Activated naive CD8-positive, alpha-beta T cell treated with anti-CD3 and anti-CD28 coated beads, Interleukin-2, amount 10 ng/mL, durations not matched to agents 7 days and 5 days (primary cell): ENCODE results near the gene TSC22D1. TPM values are rescaled to one million over a fixed set of nuclear protein-coding genes. Genes with fewer than 3 reads are reported as not detected.
"Not testable (repeated sequence)": the region's sequence is repeated elsewhere in the genome, so short reads cannot be mapped to it uniquely, and the experiment has no call there.

Source experiments
- ATAC-seq: fragments of 150-1000 bp; cut with Tn5 transposase; one replicate; pipeline ENCODE4 v1.10.0; 2021; ENCODE audit warnings: low read depth, moderate library complexity
- POLR2A ChIA-PET: fragments of 350-600 bp; sonication (Branson Sonifier 250); formaldehyde crosslinking; loops from one replicate; lab custom pipeline; 2021; ENCODE audit warnings: antibody characterized with exemption; lab: Charles Lee
- DNase-seq: peaks from one replicate; pipeline ENCODE4 v3.0.0; 2021
- H3K27ac Mint-ChIP-seq: one replicate; pipeline ENCODE4 v1.8.0; 2022; ENCODE audit warnings: mild to moderate bottlenecking, mixed read lengths
- H3K27me3 Mint-ChIP-seq: one replicate; pipeline ENCODE4 v1.8.0; 2022; ENCODE audit warnings: mild to moderate bottlenecking, moderate library complexity, mixed read lengths
- H3K36me3 Mint-ChIP-seq: one replicate; pipeline ENCODE4 v1.8.0; 2021; ENCODE audit warnings: mild to moderate bottlenecking, mixed read lengths
- H3K4me1 Mint-ChIP-seq: one replicate; pipeline ENCODE4 v1.8.0; 2021; ENCODE audit warnings: mixed read lengths
- H3K4me3 Mint-ChIP-seq: one replicate; pipeline ENCODE4 v1.8.0; 2022; ENCODE audit warnings: mild to moderate bottlenecking, moderate library complexity, mixed read lengths
- H3K9me3 Mint-ChIP-seq: one replicate; pipeline ENCODE4 v1.8.0; 2021; ENCODE audit warnings: mixed read lengths
- total RNA-seq, 2 experiments: library from RNA; stranded (reverse); gene quantifications; one replicate each; pipeline ENCODE4 v1.2.3, GENCODE V29; 2021

TSC22D1 gene
- total RNA-seq, 2 experiments from 2014 or later, result 21.8 to 27.0 TPM

GRCh38 chr13:44583137-44583536, 7.0 kb upstream of the TSC22D1 start:
- no peak overlapping the region for H3K4me3 Mint-ChIP-seq
- no peak for ATAC-seq
- H3K4me1 Mint-ChIP-seq, result peaks cover 4% of the 10 kb centered on the region
- no peak overlapping the region for H3K27ac Mint-ChIP-seq
- peaks cover 15% of the 10 kb centered on the region for H3K27me3 Mint-ChIP-seq
- POLR2A ChIA-PET, result no interaction called here
- DNase-seq, result no peak
- H3K36me3 Mint-ChIP-seq, result peaks cover 1% of the 10 kb centered on the region
- no peaks in the 10 kb centered on the region for H3K9me3 Mint-ChIP-seq

GRCh38 chr13:44578067-44578400, 1.9 kb upstream of the TSC22D1 start:
- H3K9me3 Mint-ChIP-seq, result no peaks in the 10 kb centered on the region
- peak overlapping the region; percentile 73 for H3K27ac Mint-ChIP-seq
- peaks cover 27% of the 10 kb centered on the region for H3K4me1 Mint-ChIP-seq
- peak overlapping the region; percentile 95 for H3K4me3 Mint-ChIP-seq
- DNase-seq (no peak), ATAC-seq (no peak)
- H3K27me3 Mint-ChIP-seq, result peaks cover 7% of the 10 kb centered on the region
- POLR2A ChIA-PET, result interaction anchor here (0.5 kb wide), 1 partner anchor 18 kb away, joined by 6 read pairs; no protein-coding TSS in a partner anchor
- peaks cover 10% of the 10 kb centered on the region for H3K36me3 Mint-ChIP-seq

GRCh38 chr13:44577236-44578066, 1.3 kb upstream of the TSC22D1 start:
- Mint-ChIP-seq H3K27ac (peak overlapping the region; percentile 94), H3K36me3 (peaks cover 13% of the 10 kb centered on the region), H3K4me3 (peak overlapping the region; percentile 95), H3K4me1 (peaks cover 31% of the 10 kb centered on the region), H3K27me3 (peaks cover 7% of the 10 kb centered on the region), H3K9me3 (no peaks in the 10 kb centered on the region)
- POLR2A ChIA-PET, result no interaction called here
- peak; percentile 95 for DNase-seq
- ATAC-seq, result peak; percentile 71

GRCh38 chr13:44576351-44577235, 463 bp upstream of the TSC22D1 start:
- H3K27ac Mint-ChIP-seq, result peak overlapping the region; percentile 94
- ATAC-seq (peak; percentile 40), DNase-seq (no peak)
- peaks cover 7% of the 10 kb centered on the region for H3K27me3 Mint-ChIP-seq
- peaks cover 35% of the 10 kb centered on the region for H3K4me1 Mint-ChIP-seq
- no peaks in the 10 kb centered on the region for H3K9me3 Mint-ChIP-seq
- H3K36me3 Mint-ChIP-seq, result peaks cover 15% of the 10 kb centered on the region
- peak overlapping the region; percentile 95 for H3K4me3 Mint-ChIP-seq
- POLR2A ChIA-PET, result interaction anchor here (0.7 to 1.4 kb wide), 2 partner anchors 301 to 341 kb away, joined by 3 read pairs; no protein-coding TSS in a partner anchor

GRCh38 chr13:44575035-44575434, 1.1 kb downstream of the TSC22D1 start:
- Mint-ChIP-seq H3K36me3 (peaks cover 15% of the 10 kb centered on the region), H3K4me1 (peaks cover 35% of the 10 kb centered on the region), H3K27ac (peak overlapping the region; percentile 92), H3K9me3 (no peaks in the 10 kb centered on the region), H3K27me3 (peaks cover 7% of the 10 kb centered on the region), H3K4me3 (peak overlapping the region; percentile 94)
- POLR2A ChIA-PET, result interaction anchor here (1.4 kb wide), 1 partner anchor 343 kb away, joined by 3 read pairs; no protein-coding TSS in a partner anchor
- ATAC-seq (no peak), DNase-seq (no peak)

- Mint-ChIP-seq H3K36me3 (peaks cover 15% of the 10 kb centered on the region), H3K4me1 (peaks cover 35% of the 10 kb centered on the region), H3K9me3 (no peaks in the 10 kb centered on the region), H3K27me3 (peaks cover 4% of the 10 kb centered on the region), H3K4me3 (no peak overlapping the region), H3K27ac (no peak overlapping the region)
- DNase-seq (no peak), ATAC-seq (no peak)
- POLR2A ChIA-PET, result no interaction called here
These were observed 1.7 kb downstream of the TSC22D1 start for GRCh38 chr13:44574466-44574855.

GRCh38 chr13:44573790-44574465, 2.2 kb downstream of the TSC22D1 start:
- Mint-ChIP-seq H3K9me3 (no peaks in the 10 kb centered on the region), H3K27ac (peak overlapping the region; percentile 30), H3K36me3 (peaks cover 18% of the 10 kb centered on the region), H3K4me3 (no peak overlapping the region), H3K4me1 (peaks cover 37% of the 10 kb centered on the region), H3K27me3 (peaks cover 4% of the 10 kb centered on the region)
- DNase-seq (no peak), ATAC-seq (no peak)
- POLR2A ChIA-PET, result no interaction called here

GRCh38 chr13:44573071-44573470, 3.1 kb downstream of the TSC22D1 start:
- Mint-ChIP-seq H3K9me3 (no peaks in the 10 kb centered on the region), H3K27ac (no peak overlapping the region), H3K4me3 (no peak overlapping the region), H3K36me3 (peaks cover 18% of the 10 kb centered on the region), H3K4me1 (peaks cover 36% of the 10 kb centered on the region), H3K27me3 (no peaks in the 10 kb centered on the region)
- ATAC-seq (no peak), DNase-seq (no peak)
- POLR2A ChIA-PET, result no interaction called here

GRCh38 chr13:44566601-44567000, 9.5 kb downstream of the TSC22D1 start:
- DNase-seq, result no peak
- ATAC-seq, result no peak
- H3K9me3 Mint-ChIP-seq, result no peaks in the 10 kb centered on the region
- no peak overlapping the region for H3K4me3 Mint-ChIP-seq
- peaks cover 12% of the 10 kb centered on the region for H3K36me3 Mint-ChIP-seq
- H3K4me1 Mint-ChIP-seq, result peaks cover 13% of the 10 kb centered on the region
- POLR2A ChIA-PET, result no interaction called here
- no peaks in the 10 kb centered on the region for H3K27me3 Mint-ChIP-seq
- no peak overlapping the region for H3K27ac Mint-ChIP-seq

- POLR2A ChIA-PET, result no interaction called here
- ATAC-seq (no peak), DNase-seq (no peak)
- Mint-ChIP-seq H3K27ac (no peak overlapping the region), H3K9me3 (no peaks in the 10 kb centered on the region), H3K27me3 (no peaks in the 10 kb centered on the region), H3K36me3 (peaks cover 12% of the 10 kb centered on the region), H3K4me3 (no peak overlapping the region), H3K4me1 (peaks cover 13% of the 10 kb centered on the region)
These were observed 10.2 kb downstream of the TSC22D1 start for GRCh38 chr13:44565881-44566280.

GRCh38 chr13:44564936-44565335, 11.2 kb downstream of the TSC22D1 start:
- H3K9me3 Mint-ChIP-seq, result no peaks in the 10 kb centered on the region
- ATAC-seq, result no peak
- peaks cover 13% of the 10 kb centered on the region for H3K4me1 Mint-ChIP-seq
- no peaks in the 10 kb centered on the region for H3K27me3 Mint-ChIP-seq
- POLR2A ChIA-PET, result no interaction called here
- no peak overlapping the region for H3K4me3 Mint-ChIP-seq
- H3K36me3 Mint-ChIP-seq, result peaks cover 12% of the 10 kb centered on the region
- no peak for DNase-seq
- H3K27ac Mint-ChIP-seq, result no peak overlapping the region

GRCh38 chr13:44562853-44563252, 13.3 kb downstream of the TSC22D1 start:
- H3K4me1 Mint-ChIP-seq, POLR2A ChIA-PET, H3K27me3 Mint-ChIP-seq, ATAC-seq, H3K4me3 Mint-ChIP-seq, H3K9me3 Mint-ChIP-seq, DNase-seq, H3K27ac Mint-ChIP-seq, H3K36me3 Mint-ChIP-seq: not testable (repeated sequence)

- Mint-ChIP-seq H3K27ac (no peak overlapping the region), H3K9me3 (no peaks in the 10 kb centered on the region), H3K36me3 (peaks cover 9% of the 10 kb centered on the region), H3K27me3 (no peaks in the 10 kb centered on the region), H3K4me3 (no peak overlapping the region), H3K4me1 (peaks cover 4% of the 10 kb centered on the region)
- POLR2A ChIA-PET, result no interaction called here
- ATAC-seq (no peak), DNase-seq (no peak)
These were observed 14.8 kb downstream of the TSC22D1 start for GRCh38 chr13:44561351-44561750.
